Naive thymus-derived CD4-positive, alpha-beta T cell (primary cell): ENCODE measurements around the gene CMPK1. TPM values are rescaled to one million over a fixed set of nuclear protein-coding genes. Genes with fewer than 3 reads are reported as not detected.

Source experiments
- ATAC-seq: fragments of 150-1000 bp; cut with Tn5 transposase; 2 replicates; pipeline ENCODE4 v1.10.0; 2021; ENCODE audit warnings: mild to moderate bottlenecking, moderate library complexity
- CTCF ChIA-PET: fragments of 350-600 bp; sonication (Branson Sonifier 250); formaldehyde crosslinking; loops from one replicate; lab custom pipeline; 2021; ENCODE audit warnings: antibody characterized with exemption; lab: Charles Lee
- POLR2A ChIA-PET: fragments of 350-600 bp; sonication (Branson Sonifier 250); formaldehyde crosslinking; loops from one replicate; lab custom pipeline; 2021; ENCODE audit warnings: antibody characterized with exemption, inconsistent platforms; lab: Charles Lee
- DNase-seq, 9 donors: peaks; one replicate each; pipeline versions ENCODE4 v3.0.0 to v3.0.0-alpha.2; 2020 to 2022; ENCODE audit warnings: mixed read lengths in 1 of 9
- H3K27ac ChIP-seq: one replicate; pipeline ENCODE4 v1.7.0; 2013; ENCODE audit warnings: mild to moderate bottlenecking, low read depth, low read length, moderate library complexity
- H3K27me3 ChIP-seq, 2 donors: one replicate each; pipeline ENCODE4 v1.7.0; 2013; ENCODE audit warnings: low read length in 2 of 2, mild to moderate bottlenecking in 2 of 2, moderate library complexity in 2 of 2; ENCODE audit not compliant: control insufficient read depth in 2 of 2, insufficient read depth in 2 of 2
- H3K36me3 ChIP-seq, 3 experiments: 1 replicate in 2 of 3; 2 replicates in 1 of 3; pipeline ENCODE4 v1.7.0; 2013; ENCODE audit warnings: low read length in 3 of 3, mild to moderate bottlenecking in 3 of 3, moderate library complexity in 1 of 3; ENCODE audit not compliant: insufficient read depth in 3 of 3, control insufficient read depth in 2 of 3
- H3K4me1 ChIP-seq, 2 donors: one replicate each; pipeline ENCODE4 v1.7.0; 2013; ENCODE audit warnings: low read length in 2 of 2, mild to moderate bottlenecking in 2 of 2, moderate library complexity in 1 of 2; ENCODE audit not compliant: control insufficient read depth in 2 of 2, insufficient read depth in 2 of 2
- H3K4me3 ChIP-seq: 2 replicates; pipeline ENCODE4 v1.7.0; 2013; ENCODE audit warnings: mild to moderate bottlenecking, low read length
- H3K9me3 ChIP-seq, 3 experiments: 1 replicate in 2 of 3; 2 replicates in 1 of 3; pipeline ENCODE4 v1.7.0; 2013; ENCODE audit warnings: low read length in 3 of 3; ENCODE audit not compliant: control insufficient read depth in 2 of 3
- H3K27ac Mint-ChIP-seq, 9 donors: one replicate each; pipeline ENCODE4 v1.8.0; 2020 to 2022; ENCODE audit warnings: mixed read lengths in 9 of 9, mild to moderate bottlenecking in 8 of 9, moderate library complexity in 5 of 9, inconsistent platforms in 2 of 9
- H3K27me3 Mint-ChIP-seq, 5 donors: one replicate each; pipeline ENCODE4 v1.8.0; 2021 to 2022; ENCODE audit warnings: mixed read lengths in 5 of 5, mild to moderate bottlenecking in 1 of 5
- H3K36me3 Mint-ChIP-seq, 5 donors: one replicate each; pipeline ENCODE4 v1.8.0; 2020 to 2022; ENCODE audit warnings: mixed read lengths in 5 of 5, mild to moderate bottlenecking in 3 of 5, inconsistent platforms in 1 of 5
- H3K4me1 Mint-ChIP-seq, 7 donors: one replicate each; pipeline ENCODE4 v1.8.0; 2020 to 2022; ENCODE audit warnings: mixed read lengths in 7 of 7, mild to moderate bottlenecking in 3 of 7, inconsistent platforms in 1 of 7
- H3K4me3 Mint-ChIP-seq, 10 donors: one replicate each; pipeline ENCODE4 v1.8.0; 2020 to 2022; ENCODE audit warnings: mild to moderate bottlenecking in 10 of 10, mixed read lengths in 10 of 10, moderate library complexity in 6 of 10, inconsistent platforms in 2 of 10
- H3K9me3 Mint-ChIP-seq, 11 donors: one replicate each; pipeline ENCODE4 v1.8.0; 2020 to 2022; ENCODE audit warnings: mixed read lengths in 11 of 11, mild to moderate bottlenecking in 4 of 11, inconsistent platforms in 1 of 11, moderate library complexity in 1 of 11
- intact Hi-C, 2 donors: fragments of 100-400 bp; cut with micrococcal nuclease; formaldehyde crosslinking; loops; one replicate each; pipeline ENCODE4 v1.15.1; 2023
- polyA plus RNA-seq, 2 donors: library from polyadenylated mRNA; unstranded; fragments of 300-500 nt; fragmentation: Illumina TruSeq; gene quantifications; one replicate each; pipeline ENCODE4 v1.2.3, GENCODE V29; 2021
- total RNA-seq, 6 experiments: library from RNA in 5 of 6; stranded (reverse) in 5 of 6; gene quantifications; 1 replicate in 5 of 6; 2 replicates in 1 of 6; pipeline ENCODE4 v1.2.3 and lab custom pipeline; 2021 to 2026

CMPK1 gene
- total and polyA plus RNA-seq, 7 experiments from 2014 or later = 83.2 to 159 (median 134) TPM

DNA sequence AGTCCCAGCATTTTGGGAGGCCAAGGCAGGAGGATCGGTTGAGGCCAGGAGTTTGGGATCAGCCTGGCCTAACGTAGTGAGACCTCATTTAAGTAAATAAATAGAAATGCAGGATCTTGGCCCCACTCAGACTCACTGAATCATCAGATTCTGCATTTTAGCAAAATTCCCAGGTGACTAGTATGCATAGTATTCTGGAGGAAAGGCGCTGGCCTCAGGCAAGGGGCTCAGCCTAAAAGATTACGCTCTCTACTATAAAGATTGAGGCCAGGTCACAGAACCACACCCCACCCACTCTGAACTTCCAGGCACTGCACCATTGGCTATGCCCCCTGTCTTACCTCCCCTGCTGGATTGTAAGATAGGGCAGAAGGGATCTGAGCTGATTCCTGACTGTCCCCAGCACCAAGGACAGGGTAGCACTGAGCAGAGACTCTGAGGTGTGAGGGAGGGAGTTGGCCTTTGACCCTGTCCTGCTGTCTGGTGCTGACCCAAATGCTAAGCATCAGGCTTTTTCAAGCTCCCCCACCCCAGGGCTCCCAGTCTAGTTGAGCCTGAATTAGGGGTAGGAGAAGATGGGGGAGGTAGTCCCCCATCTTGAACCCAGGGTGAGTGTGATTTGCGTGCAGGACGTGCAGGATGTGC lies 85.2 kb downstream of the CMPK1 start:
- Mint-ChIP-seq H3K9me3 (peaks cover 0 to 1% (median 0%) of the 10 kb centered on the region in 11 donors), H3K27me3 (peaks cover 46 to 75% (median 53%) of the 10 kb centered on the region in 5 donors)
- POLR2A ChIA-PET = no interaction called here

DNA sequence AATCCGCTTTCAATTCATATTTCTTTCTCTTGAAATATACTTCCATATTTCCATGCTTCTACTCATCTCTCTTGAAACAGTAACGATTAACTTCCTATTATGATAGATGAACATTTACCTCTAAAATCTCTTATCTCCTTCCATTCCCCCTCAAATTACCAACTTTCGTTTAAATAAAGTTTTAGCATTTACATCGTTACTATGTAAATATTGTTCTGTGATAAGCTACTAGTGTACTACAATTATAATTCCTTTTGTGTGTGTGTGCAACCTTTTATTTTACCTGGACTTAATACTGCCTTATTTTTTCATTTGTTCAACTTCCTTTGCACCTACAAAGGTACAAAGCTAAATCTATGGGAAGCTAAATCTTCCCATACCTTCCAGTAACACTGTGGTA lies 87.0 kb downstream of the CMPK1 start:
- CTCF ChIA-PET = interaction anchor here (0.6 to 0.7 kb wide), 2 partner anchors 27 to 55 kb away, joined by 4 to 5 read pairs; no protein-coding TSS in a partner anchor
- Histone ChIP-seq H3K36me3 (no peaks in the 10 kb centered on the region), H3K27me3 (peaks cover 0 to 4% of the 10 kb centered on the region in 2 donors), H3K4me3 (no peak overlapping the region), H3K4me1 (no peaks in the 10 kb centered on the region), H3K9me3 (no peaks in the 10 kb centered on the region), H3K27ac (no peak overlapping the region)
- Mint-ChIP-seq H3K27ac (no peak overlapping the region), H3K27me3 (peaks cover 37 to 71% (median 49%) of the 10 kb centered on the region in 5 donors), H3K36me3 (no peaks in the 10 kb centered on the region), H3K4me3 (no peak overlapping the region), H3K9me3 (peaks cover 0 to 1% (median 0%) of the 10 kb centered on the region in 11 donors), H3K4me1 (peaks cover 0 to 16% (median 6%) of the 10 kb centered on the region in 7 donors)
- DNase-seq = no peak
- no peak for ATAC-seq
- POLR2A ChIA-PET = no interaction called here
- intact Hi-C loops = no loop called here

More for the DNA sequence above, 85.2 kb downstream of the CMPK1 start:
- CTCF ChIA-PET = no interaction called here
- intact Hi-C loops = no loop called here
- no peaks in the 10 kb centered on the region for H3K36me3 Mint-ChIP-seq
- Histone ChIP-seq H3K36me3 (no peaks in the 10 kb centered on the region), H3K27me3 (peaks cover 0 to 1% of the 10 kb centered on the region in 2 donors), H3K27ac (no peak overlapping the region), H3K9me3 (no peaks in the 10 kb centered on the region), H3K4me3 (no peak overlapping the region), H3K4me1 (no peaks in the 10 kb centered on the region)
- no peak overlapping the region for H3K4me3 Mint-ChIP-seq
- no peak overlapping the region for H3K27ac Mint-ChIP-seq
- H3K4me1 Mint-ChIP-seq = peaks cover 0 to 13% (median 6%) of the 10 kb centered on the region in 7 donors
- DNase-seq (no peak), ATAC-seq (no peak)

DNA sequence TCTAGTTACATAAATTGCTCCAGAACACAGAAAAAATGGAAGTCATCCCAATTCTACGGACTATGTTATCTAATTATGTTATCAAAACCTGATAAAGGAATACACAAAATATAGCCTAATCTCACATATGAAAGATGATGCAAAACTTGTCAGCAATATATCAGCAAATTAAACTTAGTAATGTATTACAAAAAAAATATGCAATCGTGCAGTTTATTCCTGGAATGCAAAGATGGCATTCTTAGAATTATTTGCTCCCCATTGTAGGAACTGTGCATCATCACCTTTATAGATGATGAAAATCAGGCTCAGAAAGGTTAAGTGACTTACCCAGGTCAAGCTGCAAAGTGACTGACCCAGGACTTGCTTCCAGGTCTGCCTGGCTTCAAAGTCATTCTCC lies 90.3 kb downstream of the CMPK1 start:
- CTCF ChIA-PET = no interaction called here
- Mint-ChIP-seq H3K27me3 (peaks cover 35 to 48% (median 42%) of the 10 kb centered on the region in 5 donors), H3K9me3 (no peaks in the 10 kb centered on the region), H3K27ac (no peak overlapping the region), H3K36me3 (peaks cover 0 to 6% (median 0%) of the 10 kb centered on the region in 5 donors), H3K4me3 (no peak overlapping the region), H3K4me1 (peaks cover 0 to 4% (median 0%) of the 10 kb centered on the region in 7 donors)
- DNase-seq (no peak), ATAC-seq (no peak)
- H3K9me3 ChIP-seq = no peaks in the 10 kb centered on the region
- peaks cover 0 to 4% of the 10 kb centered on the region in 2 donors for H3K27me3 ChIP-seq
- intact Hi-C loops = loop anchor here (1.0 to 2.0 kb wide), 2 partner anchors 231 to 245 kb away; no protein-coding TSS in a partner anchor
- no peak overlapping the region for H3K4me3 ChIP-seq
- POLR2A ChIA-PET = no interaction called here
- H3K27ac ChIP-seq = no peak overlapping the region
- no peaks in the 10 kb centered on the region for H3K36me3 ChIP-seq
- H3K4me1 ChIP-seq = no peaks in the 10 kb centered on the region

DNA sequence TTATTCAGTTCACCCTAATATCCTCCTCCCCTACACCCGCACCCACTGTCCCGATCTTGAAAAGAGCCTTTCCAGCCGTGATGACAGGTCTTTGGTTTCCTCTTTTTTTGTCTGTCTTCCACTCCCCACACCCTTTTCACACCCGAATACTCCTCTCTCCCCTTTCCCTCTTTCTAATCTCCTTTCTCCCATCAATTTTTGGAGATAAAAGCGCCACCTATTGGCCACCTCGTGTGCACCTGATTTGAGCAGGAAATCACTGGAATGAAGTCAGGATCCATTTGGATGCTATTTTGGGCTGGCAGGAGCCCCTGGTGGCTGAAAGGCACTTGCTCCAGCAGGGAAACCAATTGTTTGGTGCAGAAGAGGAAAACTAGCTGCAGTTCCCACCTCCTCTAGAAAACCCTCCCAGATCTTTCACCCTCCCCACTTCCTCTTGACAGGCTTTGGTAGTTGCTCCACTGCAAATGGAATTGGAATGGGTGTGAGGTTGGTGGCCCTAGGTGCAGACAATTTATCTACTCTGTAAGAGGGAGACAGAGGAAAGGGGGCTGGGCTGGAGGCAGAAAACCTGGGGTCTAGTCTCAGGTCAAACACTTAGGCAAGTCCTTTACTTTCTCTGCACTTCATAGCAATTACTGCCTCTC lies 90.9 kb downstream of the CMPK1 start:
- Mint-ChIP-seq H3K36me3 (peaks cover 0 to 6% (median 0%) of the 10 kb centered on the region in 5 donors), H3K27ac (no peak overlapping the region), H3K4me1 (peaks cover 0 to 4% (median 0%) of the 10 kb centered on the region in 7 donors), H3K4me3 (no peak overlapping the region), H3K27me3 (peaks cover 38 to 44% (median 42%) of the 10 kb centered on the region in 5 donors), H3K9me3 (peaks cover 0 to 2% (median 0%) of the 10 kb centered on the region in 11 donors)
- Histone ChIP-seq H3K9me3 (no peaks in the 10 kb centered on the region), H3K4me3 (no peak overlapping the region), H3K4me1 (no peaks in the 10 kb centered on the region), H3K36me3 (no peaks in the 10 kb centered on the region), H3K27me3 (peaks cover 0 to 4% of the 10 kb centered on the region in 2 donors), H3K27ac (no peak overlapping the region)
- DNase-seq = no peak
- intact Hi-C loops = loop anchor here (1.0 to 2.0 kb wide), 2 partner anchors 232 to 245 kb away; no protein-coding TSS in a partner anchor
- ChIA-PET POLR2A (no interaction called here), CTCF (interaction anchor here (0.5 kb wide), 1 partner anchor 13 kb away, joined by 3 read pairs; no protein-coding TSS in a partner anchor)
- ATAC-seq = no peak

Other genes with a start within 250 kb of the CMPK1 start
- gene CYP4A22, start 196.3 kb upstream of the CMPK1 start, total RNA-seq = not detected
- not detected for gene CYP4A22, start 196.3 kb upstream of the CMPK1 start, polyA plus RNA-seq
- not detected for gene PDZK1IP1, start 143.8 kb upstream of the CMPK1 start, total RNA-seq
- gene PDZK1IP1, start 143.8 kb upstream of the CMPK1 start, polyA plus RNA-seq = not detected
- 1 to 10 TPM in 1 of 5 experiments, under 1 TPM in 1, not detected in 3; 0.42 to 4.0 TPM for gene TAL1, start 101.6 kb upstream of the CMPK1 start, total RNA-seq
- gene TAL1, start 101.6 kb upstream of the CMPK1 start, polyA plus RNA-seq = not detected
- 10 to 100 TPM in 1 of 5 experiments, 1 to 10 TPM in 4; 1.3 to 28.5 (median 1.9) TPM for gene STIL, start 19.6 kb upstream of the CMPK1 start, total RNA-seq
- gene STIL, start 19.6 kb upstream of the CMPK1 start, polyA plus RNA-seq = under 1 TPM; 0.47 to 0.69 TPM
- not detected for gene FOXE3, start 82.5 kb downstream of the CMPK1 start, total RNA-seq
- gene FOXE3, start 82.5 kb downstream of the CMPK1 start, polyA plus RNA-seq = not detected
- gene FOXD2, start 104.3 kb downstream of the CMPK1 start, total RNA-seq = under 1 TPM; 0.16 to 0.59 (median 0.24) TPM
- under 1 TPM; 0.05 TPM for gene FOXD2, start 104.3 kb downstream of the CMPK1 start, polyA plus RNA-seq